NCI-H2107 treated with DMSO at 0.1 percent for 48 hours (cell line): ENCODE data around the gene TMEM202.
"Not testable (repeated sequence)": the region's sequence is repeated elsewhere in the genome, so short reads cannot be mapped to it uniquely, and the experiment has no call there.

Source experiments
- DNase-seq: peaks from one replicate; lab custom pipeline; 2025; ENCODE audit not compliant: unreplicated experiment; lab: John Stamatoyannopoulos, UW

TMEM202 gene, protein sequence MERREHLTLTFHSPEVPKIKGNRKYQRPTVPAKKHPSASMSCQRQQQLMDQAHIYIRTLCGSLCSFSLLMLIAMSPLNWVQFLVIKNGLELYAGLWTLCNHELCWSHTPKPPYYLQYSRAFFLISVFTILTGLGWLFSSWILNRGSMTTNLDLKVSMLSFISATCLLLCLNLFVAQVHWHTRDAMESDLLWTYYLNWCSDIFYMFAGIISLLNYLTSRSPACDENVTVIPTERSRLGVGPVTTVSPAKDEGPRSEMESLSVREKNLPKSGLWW

GRCh38 chr15:72397796-72398588, at the start of gene TMEM202:
TMEM202 (plus strand) TSS chr15:72398305; CDS start chr15:72398327, 22 bp downstream.
- no peak for DNase-seq

- DNase-seq: no peak
Measured at GRCh38 chr15:72353266-72353665, 44.8 kb upstream of the TMEM202 start.

DNA sequence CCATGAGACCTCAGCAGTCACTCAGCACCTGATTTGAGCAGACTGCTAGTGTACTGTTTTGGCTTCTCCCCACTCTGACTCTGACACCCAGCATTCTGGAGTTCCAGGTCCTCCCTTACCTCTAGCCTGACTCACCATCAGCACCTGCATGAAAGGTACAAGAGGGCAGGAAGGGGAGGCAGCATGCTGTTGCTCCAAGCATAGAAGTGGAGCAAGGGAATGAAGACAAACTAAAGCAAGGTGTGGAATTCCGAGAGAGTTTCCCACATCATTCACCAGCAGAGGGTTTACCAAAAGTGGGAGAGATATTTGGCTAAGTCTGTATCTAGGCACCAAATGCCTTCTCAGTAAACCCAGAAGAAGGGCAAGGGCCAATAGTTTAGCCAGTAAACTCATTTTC, 43.6 kb upstream of the TMEM202 start:
- no peak for DNase-seq

- DNase-seq: no peak
Measured at GRCh38 chr15:72358121-72358520, 40.0 kb upstream of the TMEM202 start.

GRCh38 chr15:72358650-72359171, 39.4 kb upstream of the TMEM202 start:
- DNase-seq: no peak

DNA sequence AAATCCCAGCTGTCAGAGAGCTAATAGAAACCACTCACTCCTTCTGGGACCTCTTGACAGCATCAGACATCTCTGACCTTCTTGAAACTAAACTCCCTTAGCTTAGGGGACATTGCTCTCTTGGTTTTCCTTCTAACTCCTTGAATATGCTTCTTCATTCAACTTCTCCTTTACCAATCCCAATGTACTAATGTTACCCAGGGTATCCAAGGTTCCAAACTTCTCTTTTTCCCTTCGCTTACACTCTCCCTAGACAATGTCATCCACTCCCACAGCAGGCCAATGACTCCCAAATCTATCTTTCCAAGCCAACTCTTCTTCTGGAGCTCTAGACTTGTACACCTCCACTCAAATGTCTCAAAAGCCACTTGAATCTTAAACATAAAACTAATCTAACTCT, 36.9 kb upstream of the TMEM202 start:
- no peak for DNase-seq

GRCh38 chr15:72365844-72366243, 32.3 kb upstream of the TMEM202 start:
- DNase-seq: no peak

DNA sequence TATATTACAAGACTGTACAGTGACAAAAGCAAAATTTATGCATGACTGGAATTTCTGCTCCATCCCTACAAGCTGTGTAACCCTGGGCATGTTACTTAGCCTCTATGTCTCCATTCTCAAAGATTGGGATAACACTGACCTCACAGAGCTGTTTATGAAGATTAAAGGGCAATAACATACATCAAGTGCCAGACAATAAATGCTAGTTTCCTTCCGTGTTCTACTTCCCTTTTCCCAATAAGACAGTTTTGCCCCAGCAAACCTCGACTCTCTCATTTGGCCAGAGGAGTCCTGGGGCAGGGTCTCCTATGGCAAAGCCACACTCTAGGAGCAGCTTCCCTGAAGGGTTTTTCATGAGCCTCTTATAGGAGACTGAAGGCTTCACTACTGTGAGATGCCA, 29.8 kb upstream of the TMEM202 start:
- no peak for DNase-seq

- DNase-seq: no peak
Measured at GRCh38 chr15:72368899-72369298, 29.2 kb upstream of the TMEM202 start.

DNA sequence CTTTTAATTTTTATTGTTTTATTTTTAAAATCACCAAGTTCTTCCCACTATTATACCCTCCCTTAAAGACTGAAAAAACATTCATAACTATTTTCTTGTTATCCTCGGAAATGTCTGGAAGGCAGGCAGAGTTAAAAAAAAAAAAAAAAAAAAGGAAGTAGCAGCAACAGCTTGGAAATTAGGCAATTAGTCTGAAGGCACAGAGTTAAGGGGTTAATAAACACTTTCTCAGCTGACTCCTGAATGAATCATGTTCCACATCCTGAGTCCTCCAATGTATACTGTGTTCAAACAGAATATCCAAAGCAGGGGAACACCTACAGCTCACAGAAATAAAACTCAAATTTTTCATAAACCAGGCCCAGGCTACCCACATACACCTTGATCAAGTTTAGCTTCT, 28.1 kb upstream of the TMEM202 start:
- no peak for DNase-seq

DNA sequence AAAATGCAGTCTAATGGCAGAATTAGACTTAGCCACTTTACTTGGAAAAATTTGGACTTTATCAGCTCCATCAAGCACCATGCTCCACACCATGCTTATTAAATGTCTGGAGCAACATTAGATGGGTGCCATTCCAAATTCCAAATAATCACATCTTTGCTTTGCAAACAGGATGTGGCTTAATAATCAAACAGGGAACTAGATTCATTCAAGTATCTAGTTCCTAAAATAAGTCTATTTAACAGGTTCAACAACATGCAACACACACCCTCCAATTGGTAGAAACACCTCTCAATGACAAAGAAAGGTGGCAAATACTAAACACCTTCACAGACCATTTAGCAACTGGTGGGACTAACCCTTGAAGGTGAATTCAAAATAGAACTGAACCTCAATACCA, 25.7 kb upstream of the TMEM202 start:
- no peak for DNase-seq

DNA sequence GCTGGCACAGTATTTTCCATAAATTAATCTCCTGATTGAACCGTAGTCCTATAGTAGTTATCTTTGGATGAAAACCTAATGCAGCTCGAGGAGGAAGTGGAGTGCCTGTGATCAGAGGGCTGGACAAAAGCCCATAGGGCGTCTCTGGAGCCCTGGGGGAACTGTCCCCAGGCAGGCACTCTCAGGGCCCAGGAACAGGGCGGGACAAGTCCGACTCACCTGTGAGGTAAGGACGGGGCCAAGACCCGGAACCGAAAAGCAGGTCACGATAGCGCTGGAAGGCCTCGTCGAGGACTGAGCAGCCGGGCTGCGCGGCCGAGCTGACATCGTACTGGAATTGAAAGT, 22.6 kb upstream of the TMEM202 start:
- DNase-seq: no peak

GRCh38 chr15:72375846-72376581, 22.1 kb upstream of the TMEM202 start, which contains the start of gene HEXA:
HEXA (minus strand) TSS chr15:72376014; CDS start chr15:72375972, 42 bp downstream.
- DNase-seq: peak; percentile 29

DNA sequence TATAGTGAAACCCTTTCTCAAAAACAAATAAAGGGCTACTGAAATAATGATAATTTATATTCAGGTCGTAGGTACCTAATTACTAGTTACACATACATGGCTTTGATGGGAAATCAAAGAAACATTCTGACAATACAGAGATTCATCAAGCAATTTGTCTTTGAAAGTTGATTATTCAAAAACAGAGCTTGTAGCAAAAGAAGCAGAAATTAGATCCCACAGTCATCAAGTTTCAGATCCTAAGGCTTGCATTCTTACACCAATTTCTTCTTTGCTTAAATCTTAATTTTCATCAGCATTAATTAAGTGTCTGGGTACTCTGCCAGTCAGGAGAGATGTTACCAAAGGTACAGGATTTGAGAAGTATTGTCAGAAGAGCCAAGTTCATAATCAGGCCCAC, 20.8 kb upstream of the TMEM202 start:
- DNase-seq: no peak

DNA sequence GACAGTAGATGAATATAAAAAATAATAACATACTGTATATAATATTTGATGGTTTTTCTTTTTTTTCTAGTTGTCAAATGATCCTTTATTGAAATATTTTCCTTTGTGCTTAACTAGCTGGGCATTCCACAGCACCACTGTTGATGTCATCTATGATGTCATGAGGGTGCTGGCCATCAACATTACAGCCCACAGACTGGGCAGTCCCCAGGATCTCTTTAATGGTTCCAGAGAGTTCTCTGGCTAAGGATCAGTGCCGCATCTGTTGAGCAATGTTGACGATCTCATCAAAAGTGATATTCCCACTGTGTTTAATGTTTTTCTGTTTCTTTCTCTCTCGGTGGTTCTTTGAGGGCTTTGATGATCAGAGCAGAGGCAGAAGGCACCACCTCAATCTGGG, 19.0 kb upstream of the TMEM202 start:
- not testable (repeated sequence) for DNase-seq

DNA sequence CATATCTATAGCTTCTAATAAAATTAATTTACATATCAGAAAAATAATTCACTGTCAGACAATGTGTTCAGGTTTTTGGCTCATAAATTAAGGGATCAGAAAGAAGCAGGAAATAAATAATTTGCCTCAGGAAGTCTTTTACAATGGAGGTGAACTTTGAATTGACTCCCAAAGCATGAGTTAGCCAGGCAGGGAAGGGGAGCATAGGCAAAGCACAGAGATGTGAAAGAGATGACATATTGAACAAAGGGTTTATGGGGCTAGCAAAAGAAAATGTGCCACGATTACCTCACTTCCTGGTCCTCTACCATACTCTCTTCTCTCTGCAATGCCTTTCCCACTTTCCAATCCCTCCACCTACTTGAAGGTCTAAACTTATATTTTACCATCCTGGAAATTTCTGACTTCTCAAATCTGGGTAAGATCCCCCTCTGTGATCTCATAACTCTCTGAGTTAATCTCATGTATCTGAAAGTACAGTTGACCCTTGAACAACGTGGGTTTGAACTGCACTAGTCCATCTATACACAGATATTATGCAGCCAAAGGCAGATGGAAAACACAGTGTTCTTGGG, 18.2 kb upstream of the TMEM202 start:
- no peak for DNase-seq

DNA sequence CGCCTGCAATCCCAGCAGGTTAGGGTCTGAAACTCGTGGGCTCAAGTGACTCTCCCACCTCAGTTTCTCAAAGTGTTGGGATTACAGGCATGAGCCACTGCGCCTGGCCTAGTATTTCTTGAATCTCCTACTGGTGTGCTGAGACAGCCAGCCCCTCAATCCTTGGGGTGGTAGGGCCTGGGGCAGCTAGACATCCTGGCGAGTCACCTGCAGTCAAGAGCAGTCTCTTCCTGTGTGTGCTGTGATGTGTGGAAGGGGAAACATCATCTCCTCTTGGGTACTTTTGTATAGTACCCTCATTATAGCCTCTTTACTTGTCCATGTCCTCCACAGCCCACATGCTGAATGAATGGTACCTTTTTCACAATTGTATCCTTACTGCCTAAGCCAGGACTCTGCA, 17.4 kb upstream of the TMEM202 start:
- no peak for DNase-seq

DNA sequence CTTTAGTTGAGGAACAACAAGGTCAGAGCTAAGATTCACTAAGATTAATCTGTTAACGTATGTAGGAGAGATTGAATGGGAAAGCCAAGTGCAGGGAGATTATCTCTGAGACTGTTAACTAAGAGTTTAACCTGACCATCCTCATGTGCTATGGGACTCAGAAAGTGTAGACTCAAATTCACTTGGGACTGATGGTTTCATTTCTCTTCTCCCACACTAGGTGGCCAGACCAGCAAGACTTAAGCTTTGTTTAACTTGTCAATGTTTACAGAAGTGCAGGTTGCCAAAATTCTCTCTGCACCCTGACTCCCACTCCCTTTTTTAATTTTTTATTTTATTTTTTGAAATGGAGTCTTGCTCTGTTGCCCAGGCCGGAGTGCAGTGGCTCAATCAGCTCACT, 16.0 kb upstream of the TMEM202 start:
- no peak for DNase-seq

DNA sequence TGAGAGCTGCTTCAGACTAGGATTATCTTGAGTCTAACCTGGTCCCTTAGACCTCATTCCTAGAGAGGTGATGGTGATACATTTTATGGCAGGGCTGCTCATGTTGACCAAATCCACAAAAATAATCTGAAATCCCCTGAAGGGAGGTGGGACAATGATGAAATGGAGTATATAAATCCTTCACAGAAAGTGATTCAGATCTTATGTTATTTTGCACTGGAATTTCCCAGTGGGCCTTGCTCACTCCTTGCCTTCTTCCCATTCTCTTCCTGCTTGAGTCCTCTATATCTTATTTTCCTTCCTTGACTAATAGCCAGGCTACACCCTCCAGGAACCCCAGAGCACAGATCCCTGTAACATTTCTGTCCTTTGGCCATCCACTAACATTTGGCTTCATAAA, 10.4 kb upstream of the TMEM202 start:
- DNase-seq: no peak

DNA sequence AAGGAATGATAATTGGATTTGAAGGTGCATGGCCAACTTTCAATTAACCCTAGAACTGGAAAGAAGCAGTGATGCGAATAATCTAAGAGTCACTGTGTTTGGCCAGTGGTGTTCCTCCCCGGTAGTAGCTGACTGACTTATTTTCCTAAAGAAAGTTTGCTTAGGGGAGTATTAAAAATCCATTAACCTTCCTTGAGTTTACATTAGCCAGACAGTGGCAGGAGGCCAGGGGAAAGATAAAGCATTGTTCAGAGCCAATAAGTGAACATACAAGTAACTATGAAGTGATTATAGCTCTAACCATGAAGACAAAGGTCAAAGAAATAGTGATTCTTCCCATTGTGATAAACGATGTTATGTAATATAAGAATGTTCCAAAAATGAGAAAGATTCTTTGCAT, 8.9 kb upstream of the TMEM202 start:
- DNase-seq: no peak

- DNase-seq: not testable (repeated sequence)
Measured at GRCh38 chr15:72396331-72396730, 1.8 kb upstream of the TMEM202 start.
